HEK293 (cell line): ENCODE data around the gene CYP2D6.

Source experiments
- CTCF ChIA-PET: fragments of 350-600 bp; formaldehyde crosslinking; extraction: SDS; loops from one replicate; lab custom pipeline; 2021; ENCODE audit warnings: antibody characterized with exemption; lab: Yijun Ruan, JAX
- POLR2A ChIA-PET: fragments of 300-600 bp; formaldehyde crosslinking; extraction: SDS; loops from one replicate; lab custom pipeline; 2020; ENCODE audit warnings: antibody characterized with exemption, inconsistent platforms; lab: Yijun Ruan, JAX
- H3K27ac ChIP-seq: fragments of 200-500 bp; sonication (Bioruptor generic); 2 replicates; pipeline ENCODE4 v1.5.1; 2014; ENCODE audit warnings: low read depth, low read length, control low read depth, inconsistent platforms; ENCODE audit errors: extremely low read depth
- H3K36me3 ChIP-seq, 2 experiments: fragments of 200-500 bp in 1 of 2; sonication (Bioruptor generic) in 1 of 2; 1 replicate in 1 of 2; 2 replicates in 1 of 2; pipeline ENCODE4 v1.5.1; 2014 to 2017; ENCODE audit warnings: inconsistent platforms in 2 of 2, low read length in 2 of 2; ENCODE audit not compliant: control insufficient read depth in 2 of 2, insufficient read depth in 1 of 2
- H3K4me1 ChIP-seq: fragments of 200-500 bp; sonication (Bioruptor generic); 2 replicates; pipeline ENCODE4 v1.5.1; 2014; ENCODE audit warnings: mild to moderate bottlenecking, low read length, inconsistent platforms; ENCODE audit not compliant: control insufficient read depth, insufficient read depth
- H3K4me3 ChIP-seq: 2 replicates; pipeline ENCODE4 v1.5.1; 2011; ENCODE audit warnings: low read depth, mild to moderate bottlenecking, control low read depth, low read length, moderate library complexity
- H3K9me3 ChIP-seq: fragments of 200-500 bp; sonication (Bioruptor generic); 2 replicates; pipeline ENCODE4 v1.5.1; 2014; ENCODE audit warnings: low read depth, low read length, inconsistent platforms; ENCODE audit not compliant: control insufficient read depth, insufficient read depth
- KLF16 ChIP-seq: fragments of 450-650 bp; formaldehyde crosslinking; IDR thresholded peaks from 2 replicates; pipeline ENCODE4 v1.5.1; 2017; ENCODE audit warnings: missing biosample characterization, missing genetic modification characterization
- SCRT2 ChIP-seq: fragments of 450-650 bp; formaldehyde crosslinking; IDR thresholded peaks from 2 replicates; pipeline ENCODE4 v1.5.1; 2016; ENCODE audit warnings: missing biosample characterization, missing genetic modification characterization
- TSHZ1 ChIP-seq: fragments of 450-650 bp; formaldehyde crosslinking; IDR thresholded peaks from 2 replicates; pipeline ENCODE4 v1.5.1; 2016; ENCODE audit warnings: missing biosample characterization, missing genetic modification characterization, borderline replicate concordance
- ZBTB20 ChIP-seq: fragments of 450-650 bp; formaldehyde crosslinking; IDR thresholded peaks from 2 replicates; pipeline ENCODE4 v1.5.1; 2016; ENCODE audit warnings: missing biosample characterization, missing genetic modification characterization
- ZBTB8A ChIP-seq: fragments of 450-650 bp; formaldehyde crosslinking; IDR thresholded peaks from 2 replicates; pipeline ENCODE4 v1.5.1; 2016; ENCODE audit warnings: missing biosample characterization, missing genetic modification characterization
- ZEB2 ChIP-seq: fragments of 450-650 bp; formaldehyde crosslinking; IDR thresholded peaks from 2 replicates; pipeline ENCODE4 v1.5.1; 2016; ENCODE audit warnings: missing biosample characterization, missing genetic modification characterization
- ZIC2 ChIP-seq: fragments of 450-650 bp; formaldehyde crosslinking; IDR thresholded peaks from 2 replicates; pipeline ENCODE4 v1.5.1; 2016; ENCODE audit warnings: missing biosample characterization, missing genetic modification characterization
- ZNF221 ChIP-seq: fragments of 450-650 bp; formaldehyde crosslinking; IDR thresholded peaks from 2 replicates; pipeline ENCODE4 v1.5.1; 2017; ENCODE audit warnings: missing biosample characterization, missing genetic modification characterization, borderline replicate concordance
- ZNF280C ChIP-seq: fragments of 450-650 bp; formaldehyde crosslinking; IDR thresholded peaks from 2 replicates; pipeline ENCODE4 v1.5.1; 2016; ENCODE audit warnings: missing biosample characterization, missing genetic modification characterization
- ZNF280D ChIP-seq: fragments of 450-650 bp; formaldehyde crosslinking; IDR thresholded peaks from 2 replicates; pipeline ENCODE4 v1.5.1; 2016; ENCODE audit warnings: missing biosample characterization, missing genetic modification characterization
- ZNF37A ChIP-seq: fragments of 450-650 bp; IDR thresholded peaks from 2 replicates; pipeline ENCODE4 v1.5.1; 2018; ENCODE audit warnings: missing biosample characterization, missing genetic modification characterization
- ZNF560 ChIP-seq: fragments of 450-650 bp; formaldehyde crosslinking; IDR thresholded peaks from 2 replicates; pipeline ENCODE4 v1.5.1; 2017; ENCODE audit warnings: missing biosample characterization, missing genetic modification characterization, borderline replicate concordance
- ZNF639 ChIP-seq: fragments of 450-650 bp; formaldehyde crosslinking; IDR thresholded peaks from 2 replicates; pipeline ENCODE4 v1.5.1; 2016; ENCODE audit warnings: missing biosample characterization, missing genetic modification characterization
- ZNF701 ChIP-seq: fragments of 450-650 bp; formaldehyde crosslinking; IDR thresholded peaks from 2 replicates; pipeline ENCODE4 v1.5.1; 2016; ENCODE audit warnings: missing biosample characterization, missing genetic modification characterization
- ZNF768 ChIP-seq: fragments of 450-650 bp; formaldehyde crosslinking; IDR thresholded peaks from 2 replicates; pipeline ENCODE4 v1.5.1; 2018; ENCODE audit warnings: missing biosample characterization, mild to moderate bottlenecking, missing genetic modification characterization
- ZNF776 ChIP-seq: fragments of 450-650 bp; formaldehyde crosslinking; IDR thresholded peaks from 2 replicates; pipeline ENCODE4 v1.5.0; 2017; ENCODE audit warnings: missing biosample characterization, missing genetic modification characterization, borderline replicate concordance
- ZSCAN16 ChIP-seq: fragments of 450-650 bp; formaldehyde crosslinking; IDR thresholded peaks from 2 replicates; pipeline ENCODE4 v1.5.1; 2016; ENCODE audit warnings: missing biosample characterization, missing genetic modification characterization

CYP2D6 gene

GRCh38 chr22:42076764-42077485 lies 53.7 kb downstream of the CYP2D6 start:
- CTCF ChIA-PET = interaction anchor here (2.2 kb wide), 1 partner anchor 13 kb away, joined by 10 read pairs; the partner anchor contains the start of gene NDUFA6
- TF ChIP-seq ZNF639 (tag by site-specific recombination) = no peak
- TF ChIP-seq ZEB2 (tag by site-specific recombination) = no peak
- no peak for TF ChIP-seq SCRT2 (tag by site-specific recombination)
- no peak for TF ChIP-seq ZNF768 (tag by site-specific recombination)
- no peak for TF ChIP-seq ZNF560 (tag by site-specific recombination)
- no peak for TF ChIP-seq TSHZ1
- no peak for TF ChIP-seq ZNF280D
- no peak for TF ChIP-seq ZNF701 (tag by site-specific recombination)
- TF ChIP-seq ZBTB20 (tag by site-specific recombination) = no peak
- no peak for TF ChIP-seq ZNF221
- no peak for TF ChIP-seq ZNF37A (tag by site-specific recombination)
- TF ChIP-seq ZNF280C = no peak
- TF ChIP-seq ZIC2 = no peak
- no peak for TF ChIP-seq ZSCAN16 (tag by site-specific recombination)
- TF ChIP-seq ZNF776 (tag by site-specific recombination) = no peak
- TF ChIP-seq ZBTB8A (tag by site-specific recombination) = no peak
- no peak for TF ChIP-seq KLF16 (tag by site-specific recombination)
- POLR2A ChIA-PET = no interaction called here
- Histone ChIP-seq H3K4me1 (peaks cover 4% of the 10 kb centered on the region; the same call in 1 of the 2 replicates), H3K4me3 (no peak overlapping the region), H3K36me3 (peaks cover 0 to 6% of the 10 kb centered on the region in 2 experiments; a peak in 1 of 3 replicates), H3K27ac (no peak overlapping the region), H3K9me3 (no peaks in the 10 kb centered on the region)
